A673 (cell line): ENCODE data around the gene CDC42EP5.

Source experiments
- EZH2 ChIP-seq: fragments of 200-600 bp; sonication (generic); IDR thresholded peaks from 2 replicates; pipeline ENCODE4 v1.6.1; 2017; ENCODE audit warnings: borderline replicate concordance, low read depth, mild to moderate bottlenecking, mixed read lengths, antibody characterized with exemption, low read length; ENCODE audit not compliant: poor library complexity, severe bottlenecking
- TF ChIP-seq, protein P1 (sequence below): fragments of 300-800, 200-600 bp; sonication (generic); conservative IDR thresholded peaks from 2 replicates; pipeline ENCODE4 v1.5.1; 2017; ENCODE audit warnings: low read depth, mild to moderate bottlenecking, antibody characterized with exemption, low read length, moderate library complexity, mixed read lengths

DNA sequence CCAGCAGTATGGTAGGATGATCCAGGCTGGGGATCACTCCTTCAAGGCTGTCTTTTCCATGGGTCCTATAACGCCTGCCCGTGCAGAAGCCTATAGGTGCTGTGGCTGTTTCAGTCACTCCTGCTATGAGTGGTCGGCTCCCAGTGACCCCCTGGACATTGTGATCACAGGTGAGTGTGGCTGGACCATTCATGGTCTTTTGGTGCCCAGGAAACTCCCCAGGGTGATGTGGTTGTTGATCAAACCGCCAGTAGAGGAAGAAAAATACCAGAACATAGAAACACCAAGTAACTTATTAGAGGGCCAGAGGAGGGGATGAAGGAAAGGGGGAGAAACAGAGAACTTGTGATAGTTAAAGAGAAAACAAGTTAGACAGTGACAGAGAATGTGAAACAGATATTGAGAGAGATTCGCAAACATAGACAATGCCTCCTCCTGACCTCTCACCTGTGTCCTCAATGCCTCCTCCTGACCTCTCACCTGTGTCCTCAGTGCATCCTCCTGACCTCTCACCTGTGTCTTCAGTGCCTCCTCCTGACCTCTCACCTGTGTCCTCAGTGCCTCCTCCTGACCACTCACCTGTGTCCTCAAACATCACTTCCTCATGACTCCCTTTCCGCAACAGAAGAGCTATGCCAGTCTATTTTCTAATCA lies 48.9 kb upstream of the CDC42EP5 start:
- TF ChIP-seq EZH2 = no peak
- TF ChIP-seq, protein P1, sequence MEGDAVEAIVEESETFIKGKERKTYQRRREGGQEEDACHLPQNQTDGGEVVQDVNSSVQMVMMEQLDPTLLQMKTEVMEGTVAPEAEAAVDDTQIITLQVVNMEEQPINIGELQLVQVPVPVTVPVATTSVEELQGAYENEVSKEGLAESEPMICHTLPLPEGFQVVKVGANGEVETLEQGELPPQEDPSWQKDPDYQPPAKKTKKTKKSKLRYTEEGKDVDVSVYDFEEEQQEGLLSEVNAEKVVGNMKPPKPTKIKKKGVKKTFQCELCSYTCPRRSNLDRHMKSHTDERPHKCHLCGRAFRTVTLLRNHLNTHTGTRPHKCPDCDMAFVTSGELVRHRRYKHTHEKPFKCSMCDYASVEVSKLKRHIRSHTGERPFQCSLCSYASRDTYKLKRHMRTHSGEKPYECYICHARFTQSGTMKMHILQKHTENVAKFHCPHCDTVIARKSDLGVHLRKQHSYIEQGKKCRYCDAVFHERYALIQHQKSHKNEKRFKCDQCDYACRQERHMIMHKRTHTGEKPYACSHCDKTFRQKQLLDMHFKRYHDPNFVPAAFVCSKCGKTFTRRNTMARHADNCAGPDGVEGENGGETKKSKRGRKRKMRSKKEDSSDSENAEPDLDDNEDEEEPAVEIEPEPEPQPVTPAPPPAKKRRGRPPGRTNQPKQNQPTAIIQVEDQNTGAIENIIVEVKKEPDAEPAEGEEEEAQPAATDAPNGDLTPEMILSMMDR = no peak
